ENCODE results near the gene KIAA1671.

The KIAA1671 gene

DNA sequence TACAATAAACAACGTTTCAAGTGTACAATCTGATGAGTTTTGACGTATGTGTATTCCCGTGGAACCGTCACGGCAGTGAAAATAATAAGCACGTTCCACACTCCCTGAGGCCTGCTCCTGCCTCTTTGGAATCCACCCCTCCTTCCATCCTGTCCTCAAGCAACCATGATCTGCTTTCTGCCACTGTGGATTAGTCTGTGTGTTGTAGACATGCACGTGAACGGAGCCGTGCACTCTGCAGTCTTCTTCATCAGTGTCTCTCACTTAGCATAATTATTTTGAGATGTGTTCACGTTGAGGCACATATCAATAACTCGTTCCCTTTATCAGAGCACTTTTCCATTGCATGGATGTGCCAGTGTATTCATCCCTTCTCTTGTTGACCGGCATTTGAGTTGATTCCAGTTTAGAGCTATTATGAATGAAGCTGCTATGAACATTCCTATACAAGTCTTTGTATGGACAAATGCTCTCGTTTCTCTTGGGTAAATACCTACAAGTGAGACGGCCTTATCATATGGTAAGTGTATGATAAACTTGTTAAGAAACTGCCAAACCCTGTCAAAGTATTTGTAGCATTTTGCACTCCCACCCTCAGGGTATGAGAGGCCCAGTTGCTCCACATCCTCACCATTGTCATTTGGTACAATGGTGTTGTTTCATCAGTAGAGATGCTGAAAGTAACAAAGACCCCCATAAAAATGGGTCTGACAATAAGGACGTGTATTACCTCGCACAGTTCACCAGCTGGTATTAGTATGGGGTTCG lies 144.3 kb downstream of the KIAA1671 start:
- no peak for DNase-seq

DNA sequence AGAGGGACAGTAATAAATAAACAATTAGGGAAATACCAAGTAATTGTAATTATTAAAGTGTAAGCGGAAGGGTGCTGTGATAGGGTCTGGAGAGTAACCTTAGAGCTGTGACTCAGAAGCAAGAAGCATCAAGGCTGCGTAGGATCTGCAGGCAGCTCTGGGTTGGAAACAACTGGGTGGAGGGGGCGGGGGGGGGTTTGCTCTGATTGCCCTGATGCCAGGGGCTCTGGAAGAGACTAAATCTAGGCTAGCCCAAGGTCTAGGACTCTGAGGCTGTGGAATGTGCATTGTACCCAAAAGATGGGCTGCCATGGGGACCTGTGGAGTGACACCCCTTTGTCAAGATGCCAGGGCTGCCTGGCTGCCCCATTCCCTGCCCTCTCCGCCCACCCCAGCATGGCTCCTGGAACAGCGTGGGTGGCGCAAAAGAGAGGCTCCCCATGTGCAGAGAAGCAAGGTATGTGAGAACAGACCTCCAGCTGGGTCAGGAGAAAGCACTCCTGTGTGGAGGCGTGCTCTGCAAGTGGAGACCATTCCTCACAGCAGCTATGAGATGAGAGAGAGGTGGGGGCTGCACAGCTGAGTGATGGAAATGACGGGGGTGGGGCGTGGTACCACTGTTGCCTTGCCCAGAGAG lies 146.0 kb downstream of the KIAA1671 start:
- DNase-seq, result no peak

DNA sequence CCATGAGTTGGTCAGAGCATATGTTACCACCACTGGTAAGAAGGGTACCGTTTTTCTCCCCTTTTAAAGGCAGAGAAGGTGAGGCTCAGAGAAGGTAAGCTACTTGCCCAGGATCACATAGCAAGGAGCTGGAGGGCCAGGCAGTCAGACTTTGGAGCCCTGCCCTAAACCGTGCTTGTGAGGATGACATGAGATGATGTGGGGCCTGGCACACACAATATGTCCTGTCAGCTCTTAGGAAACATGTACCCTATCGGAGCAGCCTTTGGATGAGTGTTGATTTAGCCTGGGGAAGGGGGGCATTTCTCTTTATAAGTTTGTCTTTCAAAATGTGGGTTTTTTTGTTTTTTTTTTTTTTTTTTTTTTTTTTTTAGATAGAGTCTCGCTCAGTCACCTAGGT lies 146.7 kb downstream of the KIAA1671 start:
- DNase-seq, result no peak

DNA sequence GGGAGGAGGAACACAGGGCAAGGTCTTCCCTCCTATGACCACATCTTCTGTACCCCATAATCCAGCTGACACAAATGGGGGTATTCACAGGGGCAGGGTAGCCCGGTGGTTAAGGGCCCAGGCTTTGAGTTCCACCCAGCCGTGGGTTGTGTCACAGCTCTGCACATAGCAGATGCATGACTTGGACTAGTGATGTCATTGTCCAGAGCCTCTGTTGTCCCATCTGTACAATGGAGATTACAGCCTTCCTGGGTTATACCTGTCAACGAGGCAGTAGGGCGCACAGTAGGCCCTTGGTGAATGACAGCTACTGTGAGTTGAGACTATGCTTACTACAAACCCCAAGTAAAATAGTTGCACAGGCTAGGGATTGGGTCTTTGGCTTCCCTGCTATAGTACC lies 147.9 kb downstream of the KIAA1671 start:
- no peak for DNase-seq

DNA sequence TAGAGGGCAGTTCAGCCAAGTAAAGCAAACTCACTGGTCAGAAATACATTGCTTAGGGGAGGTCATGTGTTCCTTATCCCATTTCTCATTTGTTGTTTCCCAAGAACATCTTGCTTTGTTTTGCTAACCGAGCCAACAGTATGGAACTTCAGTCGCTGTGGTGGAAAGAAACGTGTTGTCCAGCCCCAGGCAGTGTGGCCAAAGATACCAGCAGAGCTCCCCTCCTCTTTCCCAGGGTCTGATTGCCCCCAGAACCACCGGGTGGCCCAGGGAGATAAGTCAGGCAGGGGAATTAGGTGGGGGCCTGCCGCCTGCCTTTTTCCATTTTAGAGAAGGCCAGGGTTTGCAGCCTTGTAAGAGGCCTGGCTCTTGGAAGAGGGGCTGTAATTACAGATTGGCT lies 148.4 kb downstream of the KIAA1671 start:
- no peak for DNase-seq

DNA sequence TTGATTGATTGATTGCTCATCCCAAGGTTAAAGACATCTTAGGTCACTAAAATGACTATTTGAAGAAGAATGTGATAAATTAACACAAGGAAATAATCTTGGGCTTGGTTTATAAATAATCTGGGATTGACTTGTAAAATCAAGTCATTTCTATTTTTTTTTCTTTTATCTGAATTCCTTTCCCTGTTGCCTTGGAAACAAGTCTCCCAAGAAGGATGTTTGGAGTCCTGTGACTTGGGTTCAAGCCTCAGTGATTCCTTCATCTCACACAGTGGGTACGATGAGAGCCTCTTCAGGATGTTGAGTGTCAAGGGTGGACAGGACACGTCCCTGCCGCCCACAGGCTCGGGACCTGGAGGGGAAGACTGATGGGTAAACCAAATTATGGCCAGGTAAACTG lies 149.0 kb downstream of the KIAA1671 start:
- no peak for DNase-seq

DNA sequence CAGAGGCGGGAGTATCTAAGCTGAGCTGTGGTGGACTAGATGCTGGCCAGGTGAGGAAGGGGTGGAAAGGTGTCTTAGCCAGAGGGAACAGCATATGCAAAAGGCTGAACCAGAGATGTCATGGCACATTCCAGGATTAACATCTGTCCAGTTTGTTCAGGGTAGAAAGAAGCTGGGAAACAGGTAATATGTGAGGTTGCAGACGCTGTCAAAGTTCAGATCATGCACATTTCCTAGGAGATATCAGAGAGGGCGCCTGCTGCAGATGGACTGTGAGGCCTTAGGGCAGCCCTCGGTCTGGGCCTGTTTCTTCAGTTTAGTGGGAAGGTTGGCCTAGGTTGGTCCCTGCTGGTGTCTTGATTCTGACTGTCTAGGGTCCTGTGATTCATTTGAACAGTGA lies 149.5 kb downstream of the KIAA1671 start:
- no peak for DNase-seq

DNA sequence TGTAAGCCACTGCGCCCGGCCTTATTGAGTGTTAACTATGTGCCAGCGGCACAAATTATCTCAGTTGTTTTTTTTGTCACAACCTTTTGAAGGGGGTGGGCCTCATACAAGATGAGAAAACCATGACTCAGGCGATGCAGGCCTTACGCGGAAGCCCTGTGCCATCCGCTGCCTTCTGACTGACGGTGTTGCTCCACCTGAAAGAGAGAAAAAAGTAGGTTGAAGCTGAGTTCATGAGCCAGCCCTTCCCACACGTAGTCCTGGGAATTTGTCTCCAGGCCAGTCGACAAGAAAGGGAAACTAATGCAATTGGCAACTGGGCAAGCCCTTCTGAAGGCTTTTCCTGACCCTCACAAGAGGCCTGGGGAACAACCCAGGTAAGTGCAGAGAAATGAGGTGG lies 150.2 kb downstream of the KIAA1671 start:
- no peak for DNase-seq

DNA sequence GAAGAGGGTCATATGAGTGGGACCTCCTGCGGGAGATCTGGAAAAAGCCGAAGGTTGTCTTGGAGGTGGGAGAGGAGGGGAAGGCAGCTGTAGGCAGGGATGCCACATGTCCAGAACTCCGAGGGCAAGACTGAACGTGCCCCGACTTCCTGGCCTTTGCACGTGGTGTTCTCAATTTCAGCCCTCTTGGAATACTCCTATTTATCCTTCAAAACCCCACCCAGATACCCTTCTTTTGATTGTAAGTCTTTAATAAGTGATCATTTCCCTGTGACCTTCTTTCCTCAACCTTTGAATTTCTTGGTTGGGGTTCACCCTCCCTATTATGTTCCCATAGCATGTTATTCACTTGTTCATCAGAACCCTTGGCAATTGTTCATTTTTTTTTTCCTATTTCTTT lies 151.9 kb downstream of the KIAA1671 start:
- no peak for DNase-seq

DNA sequence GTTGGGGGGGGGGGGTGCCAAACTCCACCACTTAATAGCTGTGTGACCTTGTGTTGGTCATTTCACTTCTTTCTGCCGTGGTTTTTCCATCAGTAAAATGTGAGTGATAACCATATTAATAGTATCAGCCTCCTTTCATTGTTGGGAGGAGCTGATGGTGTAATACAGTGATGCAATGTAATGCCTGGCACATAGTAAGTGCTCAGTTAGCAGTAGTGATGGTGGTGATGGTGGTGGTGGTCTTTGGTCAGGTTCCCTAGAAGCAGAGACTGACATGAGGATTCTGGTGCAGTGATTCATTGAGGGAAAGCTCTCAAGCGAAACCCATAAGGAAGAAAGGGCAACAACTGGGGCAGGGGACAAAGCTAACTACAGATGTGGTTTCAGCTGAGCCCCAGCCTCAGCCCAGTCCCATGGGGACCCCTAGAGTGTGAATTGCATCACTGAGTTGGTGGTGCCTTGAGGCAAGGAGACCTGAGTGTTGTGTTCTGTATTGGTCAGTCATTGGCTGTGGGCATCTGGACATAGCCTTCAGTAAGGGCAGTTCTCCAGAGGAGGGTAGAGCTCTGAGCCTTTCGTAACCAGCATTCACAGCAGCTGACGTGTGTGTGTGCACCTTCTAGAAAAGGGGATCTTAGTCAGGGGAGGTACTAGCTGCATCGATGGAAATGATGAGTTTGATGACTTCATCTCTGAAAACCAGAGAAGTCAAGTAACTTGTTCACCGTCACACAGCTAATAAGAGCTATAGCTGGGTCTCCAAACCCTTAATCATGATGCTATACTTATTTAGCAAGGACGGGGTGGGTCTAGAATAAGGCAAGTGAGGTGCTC lies 153.5 kb downstream of the KIAA1671 start:
- no peak for DNase-seq

DNA sequence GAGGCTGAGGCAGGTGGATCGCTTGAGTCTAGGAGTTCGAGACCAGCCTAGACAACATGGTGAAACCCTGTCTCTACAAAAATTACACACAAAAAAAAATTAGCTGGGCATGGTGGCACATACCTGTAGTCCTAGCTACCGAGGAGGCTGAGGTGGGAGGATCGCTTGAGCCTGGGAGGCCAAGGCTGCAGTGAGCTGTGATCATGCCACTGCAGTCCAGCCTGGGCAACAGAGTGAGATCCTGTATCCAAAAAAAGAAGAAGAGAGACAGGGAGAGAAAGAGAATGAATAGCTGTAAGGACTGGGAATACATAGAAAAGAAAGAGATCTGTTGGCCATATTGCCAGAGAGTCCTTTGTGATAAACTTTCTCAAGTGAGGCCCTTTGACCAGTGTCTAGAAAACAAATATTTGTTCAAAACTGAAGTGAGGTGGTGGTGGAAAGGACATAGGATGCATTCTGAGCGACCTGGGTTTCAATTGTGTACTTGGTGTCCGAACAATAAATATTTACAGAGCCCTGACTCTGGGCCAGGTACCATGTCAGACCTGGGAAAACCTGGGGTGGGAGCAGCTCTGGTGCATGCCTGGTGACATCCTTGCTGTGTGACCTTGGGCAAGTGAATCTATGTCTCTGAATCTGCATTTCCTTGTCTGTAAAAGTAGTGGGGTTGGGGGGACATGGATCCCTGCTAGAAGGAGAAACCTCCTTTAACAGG lies 157.5 kb downstream of the KIAA1671 start:
- DNase-seq, result no peak

DNA sequence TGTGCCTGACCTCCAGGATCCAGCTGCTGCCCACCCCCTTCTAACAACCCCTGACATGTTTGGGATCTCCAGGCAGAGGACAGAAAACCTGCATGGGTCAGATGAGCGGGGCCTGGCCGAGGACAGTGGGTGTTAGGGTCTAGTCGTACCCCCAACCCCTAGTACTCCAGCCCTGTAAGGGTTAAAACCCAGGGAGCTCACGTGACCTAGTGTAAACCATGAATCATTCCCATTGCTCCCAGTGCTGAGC lies 158.0 kb downstream of the KIAA1671 start:
- DNase-seq, result no peak

DNA sequence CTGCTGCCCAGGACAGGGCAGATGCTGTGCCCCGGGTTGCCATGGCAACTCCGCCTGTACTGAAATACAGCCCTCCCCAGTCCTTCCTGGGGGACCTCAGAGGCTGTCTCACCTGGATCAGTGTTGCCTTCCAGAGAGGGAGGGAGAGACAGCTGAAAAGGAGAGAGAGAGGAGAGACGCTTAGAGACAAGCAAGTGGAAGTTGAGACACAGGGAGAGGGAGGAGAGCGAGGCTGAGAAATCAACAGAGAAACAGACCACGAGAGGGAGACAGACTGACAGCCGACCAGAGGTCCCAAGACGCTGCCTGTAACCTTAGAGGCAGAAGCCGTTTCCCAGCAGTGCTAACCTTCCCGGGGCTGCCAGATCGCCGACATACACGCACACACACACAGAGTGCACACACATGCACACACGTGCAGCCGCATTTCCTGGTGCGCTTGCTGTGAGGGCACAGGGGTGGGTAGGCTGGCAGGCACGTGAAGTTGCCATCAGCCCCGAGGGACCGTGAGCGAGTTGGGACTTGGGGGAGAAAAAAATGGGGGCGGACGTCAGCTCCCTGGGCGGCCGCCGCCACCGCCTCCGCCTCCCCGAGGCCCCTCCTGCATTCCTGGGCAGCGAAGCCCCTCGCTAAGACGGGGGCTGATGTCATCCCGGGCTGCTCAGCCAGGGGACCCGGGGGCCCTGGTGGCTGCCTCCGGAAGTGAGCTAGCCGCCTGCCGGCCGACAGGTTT lies 158.5 kb downstream of the KIAA1671 start:
- peak; percentile 61 for DNase-seq

DNA sequence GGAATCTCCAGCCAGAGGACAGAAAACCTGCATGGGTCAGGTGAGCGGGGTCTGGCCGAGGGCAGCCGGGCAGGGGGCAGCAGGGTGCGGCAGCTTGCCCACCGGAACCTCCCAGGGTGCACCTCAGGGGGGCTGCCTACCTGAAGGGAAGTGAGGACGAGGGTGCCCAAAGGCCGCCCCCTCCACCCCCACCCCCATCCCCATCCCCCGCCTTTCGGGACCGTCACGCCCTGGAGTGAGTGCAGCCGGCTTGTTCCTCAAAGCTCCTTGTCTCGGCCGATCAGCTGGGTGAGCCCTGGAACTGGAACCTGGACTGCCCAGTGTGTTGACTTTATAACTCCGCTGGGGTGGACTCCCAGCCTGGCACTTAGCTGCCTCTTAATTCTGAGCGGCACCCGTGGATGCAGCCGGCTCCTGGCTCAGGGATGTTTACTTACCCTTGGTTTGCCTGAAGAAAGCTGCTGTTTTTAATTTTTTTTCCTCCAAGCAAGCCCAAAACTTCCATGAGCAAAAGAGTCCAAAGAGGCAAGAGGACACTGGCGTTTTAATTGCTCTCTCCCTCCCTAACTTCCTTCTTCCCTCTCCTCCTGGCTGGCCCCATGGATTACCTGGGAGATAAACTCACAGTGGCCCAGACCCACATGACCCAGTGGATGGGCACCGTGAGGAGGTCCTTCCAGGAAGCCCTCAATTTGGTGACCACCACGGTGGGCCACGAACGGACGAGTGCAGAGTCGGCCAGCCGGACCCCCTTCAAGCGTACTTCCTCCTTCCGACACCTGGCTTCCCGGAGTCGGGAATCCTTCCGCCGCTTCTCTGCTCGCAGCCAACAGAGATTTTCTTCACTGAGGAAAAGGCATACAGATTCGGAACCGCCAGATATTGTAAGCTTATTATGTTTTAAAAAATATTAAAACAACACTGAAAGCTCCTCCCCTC lies 159.3 kb downstream of the KIAA1671 start:
- no peak for DNase-seq

DNA sequence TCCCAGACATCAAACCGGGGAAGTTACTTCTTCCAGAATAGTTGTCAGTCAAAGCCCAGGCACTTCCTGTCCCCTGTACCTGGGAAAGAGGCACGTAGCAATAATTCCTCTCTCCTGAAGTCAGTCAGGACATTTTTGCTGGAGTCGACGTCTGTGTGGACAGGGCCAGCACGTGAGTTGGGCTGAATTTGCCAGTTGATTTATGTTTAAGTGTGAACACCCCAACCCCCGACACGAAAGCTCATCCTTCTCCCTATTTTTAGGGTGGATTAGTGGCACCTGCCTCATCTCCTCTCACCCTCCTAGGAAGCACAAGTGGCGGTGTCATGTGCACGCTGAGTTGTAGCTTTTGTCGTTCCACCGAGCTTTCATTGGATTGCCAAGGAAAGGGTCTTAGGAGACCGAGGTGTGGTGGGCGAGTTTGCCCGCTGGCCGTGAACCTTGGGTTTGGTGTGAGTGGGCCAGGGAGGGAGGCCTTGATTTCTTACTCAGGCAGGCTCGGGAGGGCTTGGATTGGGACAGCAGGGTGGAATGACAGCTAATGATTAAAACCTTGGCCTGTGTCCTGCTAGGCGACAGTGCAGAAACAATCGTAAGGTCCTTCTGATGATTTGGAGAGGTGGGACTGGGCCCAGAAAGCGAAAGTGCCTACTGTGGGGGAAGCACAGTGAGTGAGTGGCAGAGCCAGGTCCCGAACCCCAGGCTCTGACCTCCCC lies 160.2 kb downstream of the KIAA1671 start:
- no peak for DNase-seq

DNA sequence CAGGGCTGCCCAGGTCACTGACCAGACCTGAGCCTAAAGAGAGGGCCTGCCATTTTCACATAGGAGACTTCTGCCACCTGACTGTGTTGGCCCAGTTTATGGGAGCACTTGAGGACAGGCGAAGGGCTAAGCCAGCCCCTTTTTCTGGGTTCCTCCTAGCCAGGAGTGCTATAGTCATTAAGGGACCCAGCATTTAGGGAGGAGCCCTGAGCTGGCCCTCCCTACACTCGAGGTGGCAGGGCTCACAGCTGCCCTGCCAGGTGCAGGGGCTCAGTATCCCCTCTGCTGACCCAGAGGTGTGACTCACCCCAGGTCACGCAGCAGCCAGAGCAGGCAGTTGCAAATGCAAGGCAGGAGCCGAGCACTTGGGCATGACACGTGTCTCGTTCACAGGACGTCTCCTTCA lies 160.8 kb downstream of the KIAA1671 start:
- no peak for DNase-seq

DNA sequence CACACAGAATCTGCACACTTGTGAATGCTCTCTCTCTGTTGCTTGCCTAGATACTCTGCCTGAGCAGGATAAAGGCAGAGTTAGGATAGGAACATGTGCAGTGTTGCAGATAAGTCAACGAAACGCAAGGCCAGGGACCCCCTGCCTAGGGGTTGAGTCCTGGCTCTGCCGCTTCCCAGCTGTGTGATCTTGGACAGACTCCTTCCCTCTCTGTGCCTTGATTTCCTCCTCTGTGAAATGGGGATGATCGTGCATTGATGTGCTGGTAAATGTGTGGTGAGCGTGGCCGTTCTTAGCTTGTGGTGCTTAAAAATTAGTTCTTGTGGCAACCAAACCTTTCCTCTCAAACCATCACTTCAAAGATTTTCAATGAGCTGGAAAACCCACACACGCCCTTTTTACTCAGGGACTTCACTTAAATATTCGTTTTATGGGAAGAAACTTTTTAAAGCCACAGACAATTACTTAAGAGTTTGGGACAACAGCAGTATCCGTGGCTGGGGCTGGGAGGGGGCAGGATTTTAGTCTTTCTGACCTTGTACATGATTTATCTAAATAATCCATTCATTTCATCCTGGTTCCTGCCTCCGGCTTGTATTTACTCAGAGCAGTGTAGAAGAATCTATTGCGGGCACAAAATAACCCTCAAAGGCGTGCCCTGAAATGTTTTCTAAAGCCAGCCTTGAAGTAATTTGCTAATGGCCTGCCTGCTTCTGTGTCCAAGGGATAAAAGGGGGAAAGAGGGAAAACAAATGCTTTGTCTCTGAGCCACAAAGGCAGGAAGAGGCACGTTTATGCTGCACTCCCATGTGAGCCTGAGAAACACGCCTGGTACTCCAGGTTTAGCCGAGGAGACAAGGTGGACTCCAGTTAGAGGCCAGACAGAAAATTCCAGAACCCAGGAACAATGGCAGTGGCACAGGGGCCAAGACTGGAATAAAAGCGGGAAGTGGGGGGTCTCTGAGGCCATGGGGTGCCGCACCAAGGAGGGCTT lies 162.2 kb downstream of the KIAA1671 start:
- DNase-seq, result no peak

DNA sequence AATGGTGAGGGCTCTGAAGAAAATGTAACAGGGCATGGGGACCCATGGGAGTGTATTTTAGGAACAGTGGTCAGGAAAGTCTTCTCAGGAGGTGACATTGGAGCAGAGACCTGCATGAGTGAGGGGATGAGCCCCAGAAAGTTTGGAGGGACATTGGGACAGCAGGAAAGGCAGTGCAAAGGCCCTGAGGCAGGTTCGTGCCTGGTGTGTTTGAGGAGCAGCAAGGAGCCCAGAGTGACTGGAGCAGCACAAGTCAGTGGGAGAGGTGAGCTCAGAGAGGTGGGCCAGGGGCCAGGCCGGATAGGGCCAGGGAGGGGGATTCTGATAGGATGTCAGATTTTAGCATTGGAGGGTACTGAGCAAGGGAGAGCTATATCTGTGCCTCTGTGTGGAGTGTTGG lies 167.1 kb downstream of the KIAA1671 start:
- no peak for DNase-seq

DNA sequence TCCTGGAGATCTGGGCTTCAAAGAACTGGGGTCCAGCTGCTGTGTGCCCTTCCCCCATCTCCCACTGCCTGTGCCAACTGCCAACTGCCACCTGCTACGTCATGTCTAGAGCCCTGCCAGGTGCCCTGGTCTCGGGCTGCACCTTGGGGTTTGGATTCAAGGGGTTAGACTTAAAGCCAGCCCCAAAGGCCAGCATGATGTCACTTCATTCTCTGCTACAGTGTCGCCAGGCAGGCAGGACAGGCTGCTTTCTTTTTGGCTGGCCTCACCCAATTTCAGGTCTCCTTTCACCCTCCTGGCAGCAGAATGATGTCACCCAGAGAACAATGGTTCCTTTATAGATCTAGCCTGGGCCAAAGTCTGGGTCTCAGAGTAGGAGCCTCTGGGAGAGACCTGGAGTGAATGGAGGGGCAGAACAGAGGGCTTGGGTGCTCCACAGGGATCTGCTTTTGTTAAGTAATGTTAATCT lies 167.6 kb downstream of the KIAA1671 start:
- DNase-seq, result no peak
